ENCODE results near the gene GAPVD1. TPM values are rescaled to one million over a fixed set of nuclear protein-coding genes. Genes with fewer than 3 reads are reported as not detected.
A peak's percentile ranks its signal among the peaks of the same experiment; 100 is the strongest.

The GAPVD1 gene
- total RNA-seq, 4 donors from 2014 or later: 56.8 to 66.6 (median 63.9) TPM

DNA sequence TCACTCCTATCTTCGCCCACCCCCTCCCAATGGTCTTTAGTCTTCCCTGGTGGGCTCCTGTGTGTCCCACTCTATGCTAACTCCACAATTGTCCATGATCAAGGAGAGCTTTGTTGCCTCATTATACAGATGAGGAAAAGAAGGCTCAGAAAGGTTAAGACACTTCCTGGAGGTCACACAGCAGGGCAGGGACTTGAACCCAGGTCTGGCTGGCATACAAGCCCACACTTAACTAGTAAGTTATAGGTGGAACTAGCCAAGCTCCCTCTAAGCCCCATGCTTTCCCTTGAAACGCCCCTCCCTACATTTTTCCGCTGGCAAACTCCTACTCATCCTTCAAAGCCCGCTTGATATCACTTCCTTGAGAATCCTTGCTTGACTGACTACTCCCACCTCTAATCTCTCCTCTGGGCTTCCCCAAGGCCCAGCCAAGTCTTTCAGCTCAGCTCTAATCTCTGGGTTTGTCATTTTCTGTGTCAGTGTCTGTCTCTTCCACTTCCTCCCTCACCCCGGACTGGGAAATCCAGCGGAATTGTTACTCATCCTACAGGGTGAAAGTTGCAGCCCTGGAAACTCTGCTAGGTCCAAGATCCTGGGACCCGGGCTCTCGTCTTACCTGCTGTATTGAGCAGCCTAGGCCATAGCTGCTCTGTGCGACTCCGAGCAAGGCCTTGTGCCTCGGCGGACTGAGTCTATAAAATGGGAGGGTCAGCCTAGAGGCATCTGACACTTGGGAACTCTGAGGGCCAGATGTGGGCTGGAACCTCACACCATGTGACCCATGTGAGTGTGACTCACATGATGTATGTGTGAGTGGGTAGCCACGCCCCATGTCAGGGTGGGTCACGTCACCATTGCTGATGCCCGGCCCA lies 144.5 kb downstream of the GAPVD1 start:
- Histone ChIP-seq H3K4me1 (peaks cover 0 to 14% (median 6%) of the 10 kb centered on the region in 4 donors), H3K27ac (no peak overlapping the region), H3K9me3 (no peaks in the 10 kb centered on the region), H3K4me3 (no peak overlapping the region), H3K27me3 (peaks cover 0 to 14% of the 10 kb centered on the region in 2 donors), H3K36me3 (no peaks in the 10 kb centered on the region)
- DNase-seq (ENCODE audit: low spot score in 2 of 2): no peak
- 91 to 93% methylated on average over 15 of the region's 15 CpGs for WGBS, 2 donors
- TF ChIP-seq, protein P1, sequence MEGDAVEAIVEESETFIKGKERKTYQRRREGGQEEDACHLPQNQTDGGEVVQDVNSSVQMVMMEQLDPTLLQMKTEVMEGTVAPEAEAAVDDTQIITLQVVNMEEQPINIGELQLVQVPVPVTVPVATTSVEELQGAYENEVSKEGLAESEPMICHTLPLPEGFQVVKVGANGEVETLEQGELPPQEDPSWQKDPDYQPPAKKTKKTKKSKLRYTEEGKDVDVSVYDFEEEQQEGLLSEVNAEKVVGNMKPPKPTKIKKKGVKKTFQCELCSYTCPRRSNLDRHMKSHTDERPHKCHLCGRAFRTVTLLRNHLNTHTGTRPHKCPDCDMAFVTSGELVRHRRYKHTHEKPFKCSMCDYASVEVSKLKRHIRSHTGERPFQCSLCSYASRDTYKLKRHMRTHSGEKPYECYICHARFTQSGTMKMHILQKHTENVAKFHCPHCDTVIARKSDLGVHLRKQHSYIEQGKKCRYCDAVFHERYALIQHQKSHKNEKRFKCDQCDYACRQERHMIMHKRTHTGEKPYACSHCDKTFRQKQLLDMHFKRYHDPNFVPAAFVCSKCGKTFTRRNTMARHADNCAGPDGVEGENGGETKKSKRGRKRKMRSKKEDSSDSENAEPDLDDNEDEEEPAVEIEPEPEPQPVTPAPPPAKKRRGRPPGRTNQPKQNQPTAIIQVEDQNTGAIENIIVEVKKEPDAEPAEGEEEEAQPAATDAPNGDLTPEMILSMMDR (IDR thresholded peaks at IDR 0.05): no peak
- TF ChIP-seq POLR2A (IDR thresholded peaks at IDR 0.05) (no peak), EP300 (IDR thresholded peaks at IDR 0.05) (no peak)

DNA sequence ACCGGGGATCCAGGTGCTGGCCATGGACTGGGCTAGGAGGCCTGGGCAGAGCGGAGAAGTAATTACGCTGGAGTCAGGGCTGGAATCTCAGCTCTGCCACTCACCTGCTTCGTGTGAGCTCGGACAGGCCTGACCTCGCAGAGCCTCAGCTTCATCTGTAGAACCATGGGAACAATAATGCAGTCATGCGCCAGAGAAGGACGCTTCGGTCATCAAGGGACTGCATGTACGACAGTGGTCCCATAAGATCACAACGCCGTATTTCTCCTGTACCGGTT lies 145.1 kb downstream of the GAPVD1 start:
- WGBS, 2 donors: 93 to 95% methylated on average over 13 of the region's 13 CpGs
- no peaks in the 10 kb centered on the region for H3K9me3 ChIP-seq
- no peak for DNase-seq (ENCODE audit: low spot score in 2 of 2)
- no peak overlapping the region for H3K4me3 ChIP-seq
- no peaks in the 10 kb centered on the region for H3K36me3 ChIP-seq
- no peak for TF ChIP-seq POLR2A (IDR thresholded peaks at IDR 0.05)
- TF ChIP-seq, protein P1 (IDR thresholded peaks at IDR 0.05): no peak
- no peak for TF ChIP-seq EP300 (IDR thresholded peaks at IDR 0.05)
- no peak overlapping the region for H3K27ac ChIP-seq
- H3K27me3 ChIP-seq: peaks cover 0 to 14% of the 10 kb centered on the region in 2 donors
- H3K4me1 ChIP-seq: peaks cover 0 to 14% (median 6%) of the 10 kb centered on the region in 4 donors

DNA sequence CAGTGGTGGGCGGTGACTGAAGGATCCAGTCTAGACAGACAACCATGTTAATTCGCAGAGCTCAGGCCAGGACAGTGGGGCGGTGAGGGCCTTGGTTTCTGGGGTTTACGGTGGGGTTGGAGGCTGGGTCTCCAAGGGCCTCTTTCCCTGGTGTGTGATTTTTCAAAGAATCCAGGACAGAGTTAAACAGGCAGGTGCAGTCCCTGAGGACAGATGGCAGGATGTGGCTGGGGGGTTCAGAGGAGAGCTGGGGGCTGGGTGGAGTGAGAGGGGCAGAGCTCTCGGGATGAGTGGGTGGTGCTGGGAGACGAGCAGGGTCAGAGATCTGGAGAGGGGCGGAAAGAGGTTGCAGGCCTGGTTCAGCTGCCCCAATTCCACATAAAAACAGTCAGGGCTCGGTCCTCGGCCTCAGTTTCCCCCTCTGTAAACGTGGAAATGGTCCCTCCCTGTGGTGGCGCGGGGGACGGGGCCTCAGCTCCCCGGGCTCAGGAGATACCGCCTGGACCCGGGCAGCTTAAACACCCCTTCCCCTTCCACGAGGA lies 145.9 kb downstream of the GAPVD1 start:
- Histone ChIP-seq H3K9me3 (no peaks in the 10 kb centered on the region), H3K27ac (no peak overlapping the region), H3K4me3 (peak overlapping the region; percentile 30 to 72 (median 60)), H3K36me3 (no peaks in the 10 kb centered on the region), H3K27me3 (peaks cover 0 to 14% of the 10 kb centered on the region in 2 donors), H3K4me1 (peaks cover 0 to 14% (median 6%) of the 10 kb centered on the region in 4 donors)
- WGBS, 2 donors: 31 to 65% methylated on average over 8 to 16 of the region's 17 CpGs
- TF ChIP-seq POLR2A (IDR thresholded peaks at IDR 0.05) (no peak), EP300 (IDR thresholded peaks at IDR 0.05) (no peak)
- TF ChIP-seq, protein P1 (IDR thresholded peaks at IDR 0.05): no peak
- DNase-seq (ENCODE audit: low spot score in 2 of 2): no peak

DNA sequence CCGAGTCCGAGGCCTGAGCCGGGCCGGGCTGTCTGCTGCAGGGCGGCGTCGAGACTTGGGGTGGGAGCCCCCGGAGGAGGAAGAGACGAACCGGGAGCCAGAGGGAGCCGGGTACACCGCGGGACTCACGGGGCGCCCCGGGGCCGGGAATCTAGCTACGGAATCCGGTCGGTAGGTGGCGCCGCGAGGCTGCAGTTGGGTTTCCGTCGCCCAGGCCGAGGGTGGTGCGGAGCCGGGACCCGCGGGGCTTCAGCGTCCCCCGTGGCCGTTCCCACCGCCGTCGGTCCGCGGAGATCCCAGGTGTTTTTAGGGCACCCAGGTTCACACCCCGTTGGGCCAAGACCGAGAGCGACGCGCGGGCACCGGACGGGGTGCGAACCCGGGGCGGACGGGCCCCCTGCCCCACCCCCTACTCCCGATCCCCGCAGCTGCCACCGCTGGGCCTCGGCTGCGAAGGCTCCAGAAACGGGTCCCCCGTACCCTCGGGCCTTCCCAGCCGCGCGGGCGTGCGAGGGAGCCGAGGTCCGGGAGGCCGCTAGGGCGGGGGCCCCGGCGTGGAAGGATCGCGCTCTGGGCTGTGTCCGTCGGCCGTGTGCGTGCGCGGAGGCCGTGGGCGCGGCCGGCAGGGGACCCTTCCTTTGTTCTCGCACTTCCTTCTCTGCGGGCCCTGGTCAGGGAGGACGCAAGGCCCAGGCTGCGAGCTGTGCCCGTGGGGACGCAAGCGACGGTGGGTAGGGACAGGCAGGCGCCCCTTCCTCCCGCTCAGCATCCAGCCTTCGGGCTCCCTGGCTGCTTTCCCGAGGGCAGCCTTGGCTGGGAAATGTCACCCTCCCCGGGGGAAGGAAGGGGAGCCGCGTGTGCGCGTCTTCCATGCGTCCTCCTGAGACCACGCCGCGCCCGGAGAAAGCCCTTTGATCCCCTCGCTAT lies 146.6 kb downstream of the GAPVD1 start:
- Histone ChIP-seq H3K27ac (peak overlapping the region in 1 of 4 donors; percentile 50), H3K36me3 (no peaks in the 10 kb centered on the region), H3K9me3 (no peaks in the 10 kb centered on the region), H3K4me1 (peaks cover 0 to 14% (median 6%) of the 10 kb centered on the region in 4 donors), H3K4me3 (peak overlapping the region; percentile 30 to 72 (median 60)), H3K27me3 (peaks cover 0 to 14% of the 10 kb centered on the region in 2 donors)
- WGBS, 2 donors: 7 to 11% methylated on average over 34 to 62 of the region's 104 CpGs
- TF ChIP-seq, protein P1 (IDR thresholded peaks at IDR 0.05): peak; percentile 60 to 92 (median 83)
- TF ChIP-seq POLR2A (IDR thresholded peaks at IDR 0.05): no peak
- peak; percentile 56 to 68 for DNase-seq (ENCODE audit: low spot score in 2 of 2)
